ENCODE data around the gene CSTPP1. TPM values are rescaled to one million over a fixed set of nuclear protein-coding genes. Genes with fewer than 3 reads are reported as not detected.

Gene CSTPP1
- total RNA-seq, 6 experiments from 2014 or later, result 3.3 to 7.5 (median 4.6) TPM

- no peaks in the 10 kb centered on the region for H3K27me3 ChIP-seq
- H3K27ac ChIP-seq, result no peak overlapping the region
- intact Hi-C loops (cut with DNase I), result no loop called here
- no peak overlapping the region for H3K4me3 ChIP-seq
- no peaks in the 10 kb centered on the region for H3K36me3 ChIP-seq
- ATAC-seq (no peak), DNase-seq (no peak)
- TF ChIP-seq CTCF (IDR thresholded peaks at IDR 0.05), result no peak
- no peak for TF ChIP-seq POLR2A (IDR thresholded peaks at IDR 0.05)
- H3K4me1 ChIP-seq, result no peaks in the 10 kb centered on the region
- no peaks in the 10 kb centered on the region for H3K9me3 ChIP-seq
- 92% methylated on average over 2 of the region's 5 CpGs for WGBS (ENCODE audit: insufficient coverage, low coverage, low lambda C conversion rate, missing lambda C conversion rate)
Measured at GRCh38 chr11:46905806-46906205, 30.8 kb upstream of the CSTPP1 start.

GRCh38 chr11:46906609-46907041 is 29.9 kb upstream of the CSTPP1 start:
- TF ChIP-seq POLR2A (IDR thresholded peaks at IDR 0.05) (no peak), CTCF (IDR thresholded peaks at IDR 0.05) (no peak)
- Histone ChIP-seq H3K27ac (no peak overlapping the region), H3K27me3 (no peaks in the 10 kb centered on the region), H3K4me1 (no peaks in the 10 kb centered on the region), H3K4me3 (no peak overlapping the region), H3K9me3 (no peaks in the 10 kb centered on the region), H3K36me3 (no peaks in the 10 kb centered on the region)
- DNase-seq (no peak), ATAC-seq (no peak)
- 42% methylated on average over 13 of the region's 13 CpGs for WGBS (ENCODE audit: insufficient coverage, low coverage, low lambda C conversion rate, missing lambda C conversion rate)
- intact Hi-C loops (cut with DNase I), result no loop called here

GRCh38 chr11:46907606-46908005 is 29.0 kb upstream of the CSTPP1 start:
- TF ChIP-seq POLR2A (IDR thresholded peaks at IDR 0.05), result no peak
- no peak for TF ChIP-seq CTCF (IDR thresholded peaks at IDR 0.05)
- ATAC-seq (no peak), DNase-seq (no peak)
- H3K4me1 ChIP-seq, result no peaks in the 10 kb centered on the region
- H3K9me3 ChIP-seq, result no peaks in the 10 kb centered on the region
- no peak overlapping the region for H3K27ac ChIP-seq
- H3K27me3 ChIP-seq, result no peaks in the 10 kb centered on the region
- intact Hi-C loops (cut with DNase I), result no loop called here
- WGBS (ENCODE audit: insufficient coverage, low coverage, low lambda C conversion rate, missing lambda C conversion rate), result 97% methylated on average over 4 of the region's 4 CpGs
- no peak overlapping the region for H3K4me3 ChIP-seq
- H3K36me3 ChIP-seq, result no peaks in the 10 kb centered on the region

- Histone ChIP-seq H3K9me3 (no peaks in the 10 kb centered on the region), H3K27ac (no peak overlapping the region), H3K36me3 (no peaks in the 10 kb centered on the region), H3K4me1 (peaks cover 0 to 8% (median 0%) of the 10 kb centered on the region in 4 donors), H3K4me3 (no peak overlapping the region), H3K27me3 (peaks cover 0 to 4% of the 10 kb centered on the region in 2 donors)
- WGBS (ENCODE audit: insufficient coverage, low coverage, low lambda C conversion rate, missing lambda C conversion rate), result 52% methylated on average over 10 of the region's 13 CpGs
- no peak for DNase-seq
- intact Hi-C loops (cut with DNase I), result no loop called here
- TF ChIP-seq POLR2A (IDR thresholded peaks at IDR 0.05) (no peak), CTCF (IDR thresholded peaks at IDR 0.05) (no peak)
- no peak for ATAC-seq
Measured at GRCh38 chr11:46912526-46913150, 23.9 kb upstream of the CSTPP1 start.

Data from right lobe of liver (tissue), 6 donors.